ENCODE results near the gene RPN2.

The RPN2 gene

GRCh38 chr20:37185686-37186085 lies 6.6 kb downstream of the RPN2 start:
- no peak for DNase-seq (ENCODE audit: low read depth, low spot score)

GRCh38 chr20:37188787-37189186 lies 9.7 kb downstream of the RPN2 start:
- DNase-seq (ENCODE audit: low read depth, low spot score): no peak

- DNase-seq (ENCODE audit: low read depth, low spot score): no peak
Observed at GRCh38 chr20:37189416-37190016, 10.4 kb downstream of the RPN2 start.

- no peak for DNase-seq (ENCODE audit: low read depth, low spot score)
Observed at GRCh38 chr20:37190354-37191112, 11.4 kb downstream of the RPN2 start.

DNA sequence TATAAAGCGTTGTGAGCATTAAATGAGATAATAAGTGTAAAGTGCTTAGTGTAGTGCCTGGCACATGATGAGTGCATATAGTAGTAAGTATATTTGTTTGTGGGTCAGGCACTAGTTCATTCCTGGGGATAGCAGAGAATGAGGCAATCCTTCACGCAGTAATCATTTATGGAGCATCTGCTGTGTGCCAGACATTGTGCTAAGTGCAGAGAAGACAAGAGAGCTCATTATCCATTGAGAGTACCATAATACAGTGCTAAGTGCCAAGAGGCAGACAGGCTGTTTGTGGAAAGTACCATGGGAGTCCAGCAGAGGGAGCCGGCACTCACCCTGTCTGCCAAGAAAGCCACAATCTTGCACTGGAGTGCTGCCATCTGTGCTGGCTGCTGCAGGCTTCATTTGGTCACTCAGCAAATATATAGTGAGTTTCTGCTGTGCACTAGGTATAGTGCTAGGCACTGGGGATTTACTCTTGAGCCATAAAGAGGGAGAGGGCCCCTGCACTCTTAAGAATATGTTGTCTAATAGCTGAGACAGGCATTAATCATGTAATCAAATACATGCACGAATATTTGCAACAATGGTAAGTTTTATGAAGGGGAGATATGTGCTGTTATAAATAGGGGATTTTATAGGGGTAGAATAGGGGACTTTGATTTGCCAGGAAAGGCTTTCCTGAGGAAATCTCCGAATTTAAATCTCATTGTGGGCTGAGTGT lies 13.2 kb downstream of the RPN2 start:
- peak; percentile 62 for DNase-seq (ENCODE audit: low read depth, low spot score)

- no peak for DNase-seq (ENCODE audit: low read depth, low spot score)
Observed at GRCh38 chr20:37193226-37193625, 14.1 kb downstream of the RPN2 start.

GRCh38 chr20:37193821-37194220 lies 14.7 kb downstream of the RPN2 start:
- DNase-seq (ENCODE audit: low read depth, low spot score): no peak

GRCh38 chr20:37194621-37195417 lies 15.7 kb downstream of the RPN2 start:
- no peak for DNase-seq (ENCODE audit: low read depth, low spot score)

GRCh38 chr20:37198932-37199660 lies 20.0 kb downstream of the RPN2 start:
- no peak for DNase-seq (ENCODE audit: low read depth, low spot score)

- DNase-seq (ENCODE audit: low read depth, low spot score): no peak
Observed at GRCh38 chr20:37200376-37200775, 21.2 kb downstream of the RPN2 start.

- no peak for DNase-seq (ENCODE audit: low read depth, low spot score)
Observed at GRCh38 chr20:37200926-37201826, 22.0 kb downstream of the RPN2 start.

GRCh38 chr20:37201827-37202162 lies 22.7 kb downstream of the RPN2 start:
- DNase-seq (ENCODE audit: low read depth, low spot score): no peak

- DNase-seq (ENCODE audit: low read depth, low spot score): peak; percentile 65
Observed at GRCh38 chr20:37202267-37202943, 23.3 kb downstream of the RPN2 start.

GRCh38 chr20:37204056-37204455 lies 24.9 kb downstream of the RPN2 start:
- no peak for DNase-seq (ENCODE audit: low read depth, low spot score)

- no peak for DNase-seq (ENCODE audit: low read depth, low spot score)
Observed at GRCh38 chr20:37205130-37205529, 26.0 kb downstream of the RPN2 start.

- no peak for DNase-seq (ENCODE audit: low read depth, low spot score)
Observed at GRCh38 chr20:37205794-37206193, 26.7 kb downstream of the RPN2 start.

- no peak for DNase-seq (ENCODE audit: low read depth, low spot score)
Observed at GRCh38 chr20:37207171-37207570, 28.0 kb downstream of the RPN2 start.

GRCh38 chr20:37209193-37209592 lies 30.1 kb downstream of the RPN2 start:
- DNase-seq (ENCODE audit: low read depth, low spot score): no peak

DNA sequence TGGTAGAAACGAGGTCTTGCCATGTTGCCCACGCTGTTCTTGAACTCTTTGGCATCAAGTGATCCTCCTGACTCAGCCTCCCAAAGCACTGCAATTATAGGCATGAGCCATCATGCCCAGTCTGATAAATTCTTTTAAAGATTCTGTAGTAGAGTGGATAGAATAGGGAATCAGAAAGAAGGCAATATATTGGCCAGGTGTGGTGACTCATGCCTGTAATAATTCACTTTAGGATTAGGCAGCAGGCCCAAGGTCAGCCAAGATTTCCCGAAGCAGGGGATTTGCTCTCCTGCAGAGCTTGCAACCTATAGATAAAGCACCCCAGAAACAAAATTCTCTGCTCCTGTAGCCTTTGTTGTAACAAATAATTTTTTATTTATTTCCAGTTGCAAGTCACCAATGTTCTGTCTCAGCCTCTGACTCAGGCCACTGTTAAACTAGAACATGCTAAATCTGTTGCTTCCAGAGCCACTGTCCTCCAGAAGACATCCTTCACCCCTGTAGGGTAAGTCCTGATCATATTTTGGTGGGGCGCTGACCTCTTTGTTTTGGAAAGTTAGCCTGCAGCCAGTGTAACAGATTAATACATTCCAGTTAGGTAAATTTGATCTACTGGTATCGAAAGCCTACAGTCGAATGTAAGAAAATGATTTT lies 30.7 kb downstream of the RPN2 start:
- no peak for DNase-seq (ENCODE audit: low read depth, low spot score)

All from smooth muscle cell of the brain vasculature (primary cell).